GM12874 (cell line): ENCODE measurements around the gene TBC1D1.

ENCODE experiments used
- CTCF ChIP-seq: IDR thresholded peaks from 2 replicates; pipeline ENCODE4 v1.5.1; 2011; ENCODE audit warnings: low read depth, mild to moderate bottlenecking, control low read depth, low read length, moderate library complexity; ENCODE audit not compliant: insufficient read depth

Gene TBC1D1

GRCh38 chr4:37909332-37910090, 18.6 kb downstream of the TBC1D1 start:
- TF ChIP-seq CTCF, result no peak

GRCh38 chr4:37910091-37910486, 19.2 kb downstream of the TBC1D1 start:
- no peak for TF ChIP-seq CTCF

- no peak for TF ChIP-seq CTCF
Measured at GRCh38 chr4:37914539-37914938, 23.7 kb downstream of the TBC1D1 start.

- TF ChIP-seq CTCF, result no peak
Measured at GRCh38 chr4:37917388-37917787, 26.5 kb downstream of the TBC1D1 start.

GRCh38 chr4:37918653-37919052, 27.8 kb downstream of the TBC1D1 start:
- TF ChIP-seq CTCF, result no peak

GRCh38 chr4:37922328-37922727, 31.4 kb downstream of the TBC1D1 start:
- TF ChIP-seq CTCF, result no peak

GRCh38 chr4:37924946-37925345, 34.1 kb downstream of the TBC1D1 start:
- TF ChIP-seq CTCF, result no peak
